HEK293 (cell line): Measurements from ENCODE around the gene CDH24.

ENCODE experiments used
- BCL11B ChIP-seq: fragments of 450-650 bp; formaldehyde crosslinking; IDR thresholded peaks from 2 replicates; pipeline ENCODE4 v1.5.1; 2016; ENCODE audit warnings: low read depth, missing biosample characterization, missing genetic modification characterization
- KLF7 ChIP-seq: fragments of 450-650 bp; formaldehyde crosslinking; IDR thresholded peaks from 2 replicates; pipeline ENCODE4 v1.5.1; 2016; ENCODE audit warnings: missing biosample characterization, missing genetic modification characterization, borderline replicate concordance
- SCRT2 ChIP-seq: fragments of 450-650 bp; formaldehyde crosslinking; IDR thresholded peaks from 2 replicates; pipeline ENCODE4 v1.5.1; 2016; ENCODE audit warnings: missing biosample characterization, missing genetic modification characterization
- TRIM28 ChIP-seq: IDR thresholded peaks from 2 replicates; pipeline ENCODE4 v1.6.1; 2011; ENCODE audit warnings: low read length, control low read depth, borderline replicate concordance
- ZBTB17 ChIP-seq: fragments of 450-650 bp; formaldehyde crosslinking; IDR thresholded peaks from 2 replicates; pipeline ENCODE4 v1.5.1; 2016; ENCODE audit warnings: missing biosample characterization, missing genetic modification characterization
- ZBTB26 ChIP-seq: fragments of 450-650 bp; formaldehyde crosslinking; optimal IDR thresholded peaks from 2 replicates; pipeline ENCODE3; 2016; ENCODE audit warnings: missing biosample characterization, mild to moderate bottlenecking, missing genetic modification characterization
- ZFP37 ChIP-seq: fragments of 450-650 bp; formaldehyde crosslinking; IDR thresholded peaks from 2 replicates; pipeline ENCODE4 v1.5.1; 2016; ENCODE audit warnings: missing biosample characterization, missing genetic modification characterization
- ZIC2 ChIP-seq: fragments of 450-650 bp; formaldehyde crosslinking; IDR thresholded peaks from 2 replicates; pipeline ENCODE4 v1.5.1; 2016; ENCODE audit warnings: missing biosample characterization, missing genetic modification characterization
- ZNF121 ChIP-seq: fragments of 450-650 bp; formaldehyde crosslinking; IDR thresholded peaks from 2 replicates; pipeline ENCODE4 v1.5.1; 2016; ENCODE audit warnings: missing biosample characterization, missing genetic modification characterization
- ZNF155 ChIP-seq: fragments of 450-650 bp; formaldehyde crosslinking; IDR thresholded peaks from 2 replicates; pipeline ENCODE4 v1.5.1; 2016; ENCODE audit warnings: missing biosample characterization, missing genetic modification characterization
- ZNF169 ChIP-seq: fragments of 450-650 bp; formaldehyde crosslinking; IDR thresholded peaks from 2 replicates; pipeline ENCODE4 v1.5.1; 2016; ENCODE audit warnings: missing biosample characterization, missing genetic modification characterization
- ZNF2 ChIP-seq: fragments of 450-650 bp; formaldehyde crosslinking; IDR thresholded peaks from 2 replicates; pipeline ENCODE4 v1.5.1; 2016; ENCODE audit warnings: missing biosample characterization, missing genetic modification characterization
- ZNF211 ChIP-seq: fragments of 450-650 bp; formaldehyde crosslinking; IDR thresholded peaks from 2 replicates; pipeline ENCODE4 v1.5.1; 2016; ENCODE audit warnings: low read depth, missing biosample characterization, missing genetic modification characterization
- ZNF341 ChIP-seq: fragments of 450-650 bp; formaldehyde crosslinking; IDR thresholded peaks from 2 replicates; pipeline ENCODE4; 2016; ENCODE audit warnings: low read depth, missing biosample characterization, missing genetic modification characterization
- ZNF37A ChIP-seq: fragments of 450-650 bp; IDR thresholded peaks from 2 replicates; pipeline ENCODE4 v1.5.1; 2018; ENCODE audit warnings: missing biosample characterization, missing genetic modification characterization
- ZNF394 ChIP-seq: fragments of 450-650 bp; formaldehyde crosslinking; IDR thresholded peaks from 2 replicates; pipeline ENCODE4 v1.5.1; 2016; ENCODE audit warnings: missing biosample characterization, missing genetic modification characterization, mild to moderate bottlenecking, moderate library complexity, borderline replicate concordance
- ZNF404 ChIP-seq: fragments of 450-650 bp; formaldehyde crosslinking; IDR thresholded peaks from 2 replicates; pipeline ENCODE4 v1.5.1; 2017; ENCODE audit warnings: missing biosample characterization, missing genetic modification characterization
- ZNF449 ChIP-seq: fragments of 450-650 bp; formaldehyde crosslinking; IDR thresholded peaks from 2 replicates; pipeline ENCODE4 v1.5.1; 2017; ENCODE audit warnings: missing biosample characterization, mild to moderate bottlenecking, missing genetic modification characterization, moderate library complexity
- ZNF501 ChIP-seq: fragments of 450-650 bp; formaldehyde crosslinking; IDR thresholded peaks from 2 replicates; pipeline ENCODE4 v1.5.1; 2016; ENCODE audit warnings: missing biosample characterization, missing genetic modification characterization
- ZNF558 ChIP-seq: fragments of 450-650 bp; formaldehyde crosslinking; IDR thresholded peaks from 2 replicates; pipeline ENCODE4 v1.5.1; 2016; ENCODE audit warnings: missing biosample characterization, missing genetic modification characterization
- ZNF561 ChIP-seq: fragments of 450-650 bp; IDR thresholded peaks from 2 replicates; pipeline ENCODE4 v1.5.1; 2018; ENCODE audit warnings: missing biosample characterization, missing genetic modification characterization, borderline replicate concordance
- ZNF580 ChIP-seq: fragments of 450-650 bp; formaldehyde crosslinking; IDR thresholded peaks from 2 replicates; pipeline ENCODE4 v1.5.1; 2016; ENCODE audit warnings: missing biosample characterization, missing genetic modification characterization
- ZNF621 ChIP-seq: fragments of 450-650 bp; formaldehyde crosslinking; IDR thresholded peaks from 2 replicates; pipeline ENCODE4 v1.5.1; 2017; ENCODE audit warnings: missing biosample characterization, missing genetic modification characterization
- ZNF626 ChIP-seq: fragments of 450-650 bp; sonication (Bioruptor Pico); formaldehyde crosslinking; IDR thresholded peaks from 2 replicates; pipeline ENCODE4 v1.5.1; 2018; ENCODE audit warnings: missing biosample characterization, missing genetic modification characterization, inconsistent platforms
- ZNF660 ChIP-seq: fragments of 450-650 bp; IDR thresholded peaks from 2 replicates; pipeline ENCODE4 v1.5.1; 2018; ENCODE audit warnings: missing biosample characterization, mild to moderate bottlenecking, missing genetic modification characterization
- ZNF670 ChIP-seq: fragments of 450-650 bp; formaldehyde crosslinking; IDR thresholded peaks from 2 replicates; pipeline ENCODE4 v1.5.1; 2016; ENCODE audit warnings: missing biosample characterization, missing genetic modification characterization, low read depth
- ZNF785 ChIP-seq: fragments of 450-650 bp; formaldehyde crosslinking; IDR thresholded peaks from 2 replicates; pipeline ENCODE4 v1.5.1; 2016; ENCODE audit warnings: missing biosample characterization, missing genetic modification characterization
- ZNF792 ChIP-seq: fragments of 450-650 bp; formaldehyde crosslinking; IDR thresholded peaks from 2 replicates; pipeline ENCODE4 v1.5.1; 2016; ENCODE audit warnings: missing biosample characterization, missing genetic modification characterization
- ZNF843 ChIP-seq: fragments of 450-650 bp; formaldehyde crosslinking; IDR thresholded peaks from 2 replicates; pipeline ENCODE4 v1.5.1; 2016; ENCODE audit warnings: missing biosample characterization, missing genetic modification characterization
- TF ChIP-seq, protein P1 (sequence below): fragments of 450-650 bp; formaldehyde crosslinking; IDR thresholded peaks from 2 replicates; pipeline ENCODE4 v1.5.1; 2016; ENCODE audit warnings: missing biosample characterization, missing genetic modification characterization
- TF ChIP-seq, protein P2 (sequence below): fragments of 450-650 bp; formaldehyde crosslinking; IDR thresholded peaks from 2 replicates; pipeline ENCODE4 v1.5.1; 2016; ENCODE audit warnings: missing biosample characterization, missing genetic modification characterization
- TF ChIP-seq, protein P3 (sequence below): fragments of 450-650 bp; formaldehyde crosslinking; IDR thresholded peaks from 2 replicates; pipeline ENCODE4 v1.5.1; 2016; ENCODE audit warnings: missing biosample characterization, missing genetic modification characterization

CDH24 gene

GRCh38 chr14:23057757-23058653 is 685 bp upstream of the CDH24 start (continued):
- TF ChIP-seq, protein P1, sequence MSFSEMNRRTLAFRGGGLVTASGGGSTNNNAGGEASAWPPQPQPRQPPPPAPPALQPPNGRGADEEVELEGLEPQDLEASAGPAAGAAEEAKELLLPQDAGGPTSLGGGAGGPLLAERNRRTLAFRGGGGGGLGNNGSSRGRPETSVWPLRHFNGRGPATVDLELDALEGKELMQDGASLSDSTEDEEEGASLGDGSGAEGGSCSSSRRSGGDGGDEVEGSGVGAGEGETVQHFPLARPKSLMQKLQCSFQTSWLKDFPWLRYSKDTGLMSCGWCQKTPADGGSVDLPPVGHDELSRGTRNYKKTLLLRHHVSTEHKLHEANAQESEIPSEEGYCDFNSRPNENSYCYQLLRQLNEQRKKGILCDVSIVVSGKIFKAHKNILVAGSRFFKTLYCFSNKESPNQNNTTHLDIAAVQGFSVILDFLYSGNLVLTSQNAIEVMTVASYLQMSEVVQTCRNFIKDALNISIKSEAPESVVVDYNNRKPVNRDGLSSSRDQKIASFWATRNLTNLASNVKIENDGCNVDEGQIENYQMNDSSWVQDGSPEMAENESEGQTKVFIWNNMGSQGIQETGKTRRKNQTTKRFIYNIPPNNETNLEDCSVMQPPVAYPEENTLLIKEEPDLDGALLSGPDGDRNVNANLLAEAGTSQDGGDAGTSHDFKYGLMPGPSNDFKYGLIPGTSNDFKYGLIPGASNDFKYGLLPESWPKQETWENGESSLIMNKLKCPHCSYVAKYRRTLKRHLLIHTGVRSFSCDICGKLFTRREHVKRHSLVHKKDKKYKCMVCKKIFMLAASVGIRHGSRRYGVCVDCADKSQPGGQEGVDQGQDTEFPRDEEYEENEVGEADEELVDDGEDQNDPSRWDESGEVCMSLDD, result peak; percentile 65
- TF ChIP-seq ZBTB17 (tag by site-specific recombination) (peak; percentile 66), TRIM28 (peak; percentile 35; the same call in 1 of the 2 replicates), ZNF37A (tag by site-specific recombination) (no peak), KLF7 (0 out of 2 replicates have a peak, but pooled peaks have one; percentile 16), ZNF121 (tag by site-specific recombination) (peak; percentile 98), ZNF169 (tag by site-specific recombination) (no peak), ZNF449 (peak; percentile 57; the same call in 1 of the 2 replicates), ZNF626 (no peak), ZBTB26 (tag by site-specific recombination) (peak; percentile 88), ZNF670 (tag by site-specific recombination) (no peak), ZNF211 (tag by site-specific recombination) (no peak), ZNF501 (peak; percentile 57), ZNF155 (tag by site-specific recombination) (no peak), ZNF621 (no peak), ZNF2 (tag by site-specific recombination) (peak; percentile 96), ZNF660 (tag by site-specific recombination) (no peak; the same call in 1 of the 2 replicates), ZNF341 (tag by site-specific recombination) (peak; percentile 66), SCRT2 (tag by site-specific recombination) (no peak), ZNF843 (tag by site-specific recombination) (no peak), ZFP37 (tag by site-specific recombination) (no peak; the same call in 1 of the 2 replicates), ZNF580 (no peak), ZNF792 (tag by site-specific recombination) (no peak), ZNF558 (tag by site-specific recombination) (no peak), ZNF404 (tag by site-specific recombination) (no peak), BCL11B (tag by site-specific recombination) (peak; percentile 59; the same call in 1 of the 2 replicates), ZNF785 (tag by site-specific recombination) (no peak), ZNF561 (tag by site-specific recombination) (peak; percentile 80; the same call in 1 of the 2 replicates), ZNF394 (tag by site-specific recombination) (peak; percentile 56; the same call in 1 of the 2 replicates), ZIC2 (tag by site-specific recombination) (peak; percentile 66; the same call in 1 of the 2 replicates)
- TF ChIP-seq, protein P2, sequence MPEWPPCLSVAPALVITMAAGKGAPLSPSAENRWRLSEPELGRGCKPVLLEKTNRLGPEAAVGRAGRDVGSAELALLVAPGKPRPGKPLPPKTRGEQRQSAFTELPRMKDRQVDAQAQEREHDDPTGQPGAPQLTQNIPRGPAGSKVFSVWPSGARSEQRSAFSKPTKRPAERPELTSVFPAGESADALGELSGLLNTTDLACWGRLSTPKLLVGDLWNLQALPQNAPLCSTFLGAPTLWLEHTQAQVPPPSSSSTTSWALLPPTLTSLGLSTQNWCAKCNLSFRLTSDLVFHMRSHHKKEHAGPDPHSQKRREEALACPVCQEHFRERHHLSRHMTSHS (tag by site-specific recombination), result no peak
- TF ChIP-seq, protein P3, sequence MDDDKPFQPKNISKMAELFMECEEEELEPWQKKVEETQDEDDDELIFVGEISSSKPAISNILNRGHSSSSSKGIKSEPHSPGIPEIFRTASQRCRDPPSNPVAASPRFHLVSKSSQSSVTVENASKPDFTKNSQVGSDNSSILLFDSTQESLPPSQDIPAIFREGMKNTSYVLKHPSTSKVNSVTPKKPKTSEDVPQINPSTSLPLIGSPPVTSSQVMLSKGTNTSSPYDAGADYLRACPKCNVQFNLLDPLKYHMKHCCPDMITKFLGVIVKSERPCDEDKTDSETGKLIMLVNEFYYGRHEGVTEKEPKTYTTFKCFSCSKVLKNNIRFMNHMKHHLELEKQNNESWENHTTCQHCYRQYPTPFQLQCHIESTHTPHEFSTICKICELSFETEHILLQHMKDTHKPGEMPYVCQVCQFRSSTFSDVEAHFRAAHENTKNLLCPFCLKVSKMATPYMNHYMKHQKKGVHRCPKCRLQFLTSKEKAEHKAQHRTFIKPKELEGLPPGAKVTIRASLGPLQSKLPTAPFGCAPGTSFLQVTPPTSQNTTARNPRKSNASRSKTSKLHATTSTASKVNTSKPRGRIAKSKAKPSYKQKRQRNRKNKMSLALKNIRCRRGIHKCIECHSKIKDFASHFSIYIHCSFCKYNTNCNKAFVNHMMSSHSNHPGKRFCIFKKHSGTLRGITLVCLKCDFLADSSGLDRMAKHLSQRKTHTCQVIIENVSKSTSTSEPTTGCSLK, result no peak
